ENCODE data around the gene SEZ6L2. TPM values are rescaled to one million over a fixed set of nuclear protein-coding genes. Genes with fewer than 3 reads are reported as not detected.

Gene SEZ6L2
- total RNA-seq, 6 experiments from 2014 or later: 0.15 to 0.56 (median 0.32) TPM

- H3K4me3 ChIP-seq: no peak overlapping the region
- 98% methylated on average over 8 of the region's 12 CpGs for WGBS (ENCODE audit: insufficient coverage, low coverage, low lambda C conversion rate, missing lambda C conversion rate)
- H3K36me3 ChIP-seq: peaks cover 0 to 34% (median 0%) of the 10 kb centered on the region in 4 donors
- intact Hi-C loops (cut with DNase I): no loop called here
- TF ChIP-seq POLR2A (IDR thresholded peaks at IDR 0.05) (no peak), CTCF (IDR thresholded peaks at IDR 0.05) (no peak)
- H3K4me1 ChIP-seq: peaks cover 0 to 17% (median 2%) of the 10 kb centered on the region in 4 donors
- ATAC-seq (no peak), DNase-seq (no peak)
- H3K27me3 ChIP-seq: no peaks in the 10 kb centered on the region
- H3K9me3 ChIP-seq: no peaks in the 10 kb centered on the region
- H3K27ac ChIP-seq: no peak overlapping the region
Observed at GRCh38 chr16:29922986-29923501, 23.7 kb upstream of the SEZ6L2 start.

- WGBS (ENCODE audit: insufficient coverage, low coverage, low lambda C conversion rate, missing lambda C conversion rate): 63% methylated on average over 2 of the region's 2 CpGs
- intact Hi-C loops (cut with DNase I): no loop called here
- TF ChIP-seq CTCF (IDR thresholded peaks at IDR 0.05) (no peak), POLR2A (IDR thresholded peaks at IDR 0.05) (no peak)
Observed at GRCh38 chr16:29922326-29922725, 23.0 kb upstream of the SEZ6L2 start.

GRCh38 chr16:29921034-29921385 lies 21.7 kb upstream of the SEZ6L2 start:
- H3K36me3 ChIP-seq: peaks cover 0 to 34% (median 0%) of the 10 kb centered on the region in 4 donors

More at GRCh38 chr16:29922326-29922725, 23.0 kb upstream of the SEZ6L2 start:
- peaks cover 0 to 17% (median 2%) of the 10 kb centered on the region in 4 donors for H3K4me1 ChIP-seq
- DNase-seq (no peak), ATAC-seq (no peak)
- peaks cover 0 to 34% (median 0%) of the 10 kb centered on the region in 4 donors for H3K36me3 ChIP-seq
- no peak overlapping the region for H3K4me3 ChIP-seq
- no peaks in the 10 kb centered on the region for H3K9me3 ChIP-seq
- H3K27ac ChIP-seq: no peak overlapping the region
- H3K27me3 ChIP-seq: no peaks in the 10 kb centered on the region

GRCh38 chr16:29920288-29921033 lies 21.1 kb upstream of the SEZ6L2 start:
- H3K27me3 ChIP-seq: no peaks in the 10 kb centered on the region
- ATAC-seq (no peak), DNase-seq (no peak)
- H3K4me3 ChIP-seq: no peak overlapping the region
- intact Hi-C loops (cut with DNase I): no loop called here
- 80% methylated on average over 6 of the region's 6 CpGs for whole genome bisulfite sequencing (ENCODE audit: insufficient coverage, low coverage, low lambda C conversion rate, missing lambda C conversion rate)
- no peaks in the 10 kb centered on the region for H3K9me3 ChIP-seq
- no peak overlapping the region for H3K27ac ChIP-seq
- peaks cover 0 to 34% (median 0%) of the 10 kb centered on the region in 4 donors for H3K36me3 ChIP-seq
- H3K4me1 ChIP-seq: peaks cover 0 to 12% (median 0%) of the 10 kb centered on the region in 4 donors
- TF ChIP-seq POLR2A (IDR thresholded peaks at IDR 0.05): no peak
- TF ChIP-seq CTCF (IDR thresholded peaks at IDR 0.05): no peak

More at GRCh38 chr16:29921034-29921385, 21.7 kb upstream of the SEZ6L2 start:
- Histone ChIP-seq H3K4me3 (no peak overlapping the region), H3K9me3 (no peaks in the 10 kb centered on the region), H3K27ac (no peak overlapping the region), H3K4me1 (peaks cover 0 to 12% (median 0%) of the 10 kb centered on the region in 4 donors), H3K27me3 (no peaks in the 10 kb centered on the region)
- ATAC-seq (no peak), DNase-seq (no peak)
- 94% methylated on average over 3 of the region's 3 CpGs for WGBS (ENCODE audit: insufficient coverage, low coverage, low lambda C conversion rate, missing lambda C conversion rate)
- intact Hi-C loops (cut with DNase I): no loop called here
- no peak for TF ChIP-seq POLR2A (IDR thresholded peaks at IDR 0.05)
- no peak for TF ChIP-seq CTCF (IDR thresholded peaks at IDR 0.05)

Data from right lobe of liver (tissue), 6 donors.